ENCODE data around the gene PDS5B. TPM values are rescaled to one million over a fixed set of nuclear protein-coding genes. Genes with fewer than 3 reads are reported as not detected.
"Not testable (repeated sequence)": the region's sequence is repeated elsewhere in the genome, so short reads cannot be mapped to it uniquely, and the experiment has no call there.

Gene PDS5B
- total RNA-seq, 4 donors from 2014 or later = 20.4 to 55.0 (median 25.8) TPM

DNA sequence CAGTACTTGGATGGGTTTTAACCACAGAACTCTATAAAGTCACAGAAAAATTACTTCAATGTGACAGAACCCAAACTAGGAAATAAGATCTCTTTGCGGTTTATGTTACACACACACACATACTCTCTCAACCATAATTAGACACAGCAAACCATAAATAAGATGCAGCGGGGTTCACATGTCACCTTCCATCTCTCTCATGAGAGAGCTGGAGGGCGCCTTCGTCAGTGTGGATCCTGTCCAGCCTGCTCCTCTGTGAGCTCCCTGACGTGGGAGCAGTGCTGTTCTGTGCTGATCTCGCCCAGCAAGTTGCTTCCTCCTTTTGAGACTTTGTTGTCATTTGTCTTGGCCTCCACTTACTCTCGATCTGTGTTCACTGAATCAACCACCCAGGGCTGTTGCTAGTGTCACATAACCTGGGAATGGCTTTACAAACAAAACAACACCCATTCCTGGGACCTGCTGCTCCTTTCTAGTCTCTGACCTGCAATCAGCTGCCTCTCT lies 225.1 kb downstream of the PDS5B start:
- ATAC-seq (ENCODE audit: low FRiP score) (no peak), DNase-seq (ENCODE audit: low spot score) (no peak)
- TF ChIP-seq, protein P1, sequence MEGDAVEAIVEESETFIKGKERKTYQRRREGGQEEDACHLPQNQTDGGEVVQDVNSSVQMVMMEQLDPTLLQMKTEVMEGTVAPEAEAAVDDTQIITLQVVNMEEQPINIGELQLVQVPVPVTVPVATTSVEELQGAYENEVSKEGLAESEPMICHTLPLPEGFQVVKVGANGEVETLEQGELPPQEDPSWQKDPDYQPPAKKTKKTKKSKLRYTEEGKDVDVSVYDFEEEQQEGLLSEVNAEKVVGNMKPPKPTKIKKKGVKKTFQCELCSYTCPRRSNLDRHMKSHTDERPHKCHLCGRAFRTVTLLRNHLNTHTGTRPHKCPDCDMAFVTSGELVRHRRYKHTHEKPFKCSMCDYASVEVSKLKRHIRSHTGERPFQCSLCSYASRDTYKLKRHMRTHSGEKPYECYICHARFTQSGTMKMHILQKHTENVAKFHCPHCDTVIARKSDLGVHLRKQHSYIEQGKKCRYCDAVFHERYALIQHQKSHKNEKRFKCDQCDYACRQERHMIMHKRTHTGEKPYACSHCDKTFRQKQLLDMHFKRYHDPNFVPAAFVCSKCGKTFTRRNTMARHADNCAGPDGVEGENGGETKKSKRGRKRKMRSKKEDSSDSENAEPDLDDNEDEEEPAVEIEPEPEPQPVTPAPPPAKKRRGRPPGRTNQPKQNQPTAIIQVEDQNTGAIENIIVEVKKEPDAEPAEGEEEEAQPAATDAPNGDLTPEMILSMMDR (IDR thresholded peaks at IDR 0.05) = no peak

DNA sequence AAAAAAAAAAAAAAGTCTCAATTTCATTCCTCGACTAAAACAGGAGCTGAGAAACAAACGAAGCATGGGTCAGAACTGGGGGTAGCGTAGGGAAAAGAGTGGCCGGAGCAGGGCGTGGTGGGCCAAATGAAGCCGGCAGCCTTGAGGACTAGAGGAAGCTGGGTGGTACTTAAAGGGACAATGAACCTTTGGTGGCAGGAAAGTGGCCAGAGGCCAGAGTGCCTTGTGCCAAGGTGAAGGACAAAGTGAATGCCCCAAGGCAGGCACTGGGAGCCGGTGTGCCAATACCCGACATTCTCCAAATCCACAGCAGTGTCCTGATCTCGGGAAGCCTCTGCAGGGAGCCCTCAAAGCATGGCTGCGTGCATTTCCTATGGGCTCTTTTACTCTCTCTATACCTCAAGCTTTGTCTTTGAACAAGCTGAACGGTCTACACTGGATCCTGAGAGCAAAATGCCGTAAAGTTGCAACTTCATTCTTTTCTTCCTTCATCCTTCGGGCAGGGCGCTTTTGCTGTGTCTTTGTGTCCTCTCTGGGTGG lies 235.0 kb downstream of the PDS5B start:
- TF ChIP-seq, protein P1 (IDR thresholded peaks at IDR 0.05) = no peak
- ATAC-seq (ENCODE audit: low FRiP score) (no peak), DNase-seq (ENCODE audit: low spot score) (no peak)

DNA sequence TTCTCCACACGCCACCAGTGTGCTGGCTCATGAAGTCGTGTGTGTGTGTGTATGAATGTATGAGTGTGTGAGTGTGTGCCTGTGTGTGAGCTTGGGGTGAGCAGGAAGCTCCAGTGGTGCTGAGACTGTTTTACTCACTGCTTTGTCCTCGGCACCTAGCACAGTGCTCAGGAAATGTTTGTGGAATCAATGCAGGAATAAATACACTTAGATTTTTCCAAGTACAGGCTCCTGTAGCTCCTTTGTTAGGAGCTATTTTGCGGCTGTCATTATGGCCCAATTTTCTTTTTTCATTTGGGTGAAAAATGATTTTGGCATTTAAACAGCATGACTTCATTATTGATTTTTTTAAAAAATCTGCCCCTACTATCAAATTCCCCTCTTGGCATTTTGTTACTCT lies 236.5 kb downstream of the PDS5B start:
- TF ChIP-seq, protein P1 (IDR thresholded peaks at IDR 0.05) = no peak
- ATAC-seq (ENCODE audit: low FRiP score) = no peak

DNA sequence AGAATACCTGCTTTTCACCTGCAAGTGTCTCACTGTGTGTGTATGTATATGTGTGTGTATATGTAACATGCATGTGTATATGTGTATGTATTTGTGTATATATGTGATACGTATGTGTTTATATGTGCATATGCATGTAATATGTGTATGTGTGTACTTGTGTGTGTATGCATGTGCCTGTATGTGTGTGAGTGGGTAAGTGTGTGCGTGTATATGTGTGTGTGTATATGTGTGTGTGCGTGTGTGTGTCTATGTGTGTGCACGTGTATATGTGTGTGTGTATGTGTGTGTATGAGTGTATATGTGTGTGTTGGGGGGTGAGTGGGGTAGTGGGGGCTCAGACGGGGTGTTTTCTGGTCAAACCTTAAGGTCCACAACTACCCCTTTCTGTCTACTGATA lies 237.3 kb downstream of the PDS5B start:
- DNase-seq (ENCODE audit: low spot score) = no peak
- TF ChIP-seq, protein P1 (IDR thresholded peaks at IDR 0.05) = no peak
- ATAC-seq (ENCODE audit: low FRiP score) = no peak

More for the DNA sequence above, 236.5 kb downstream of the PDS5B start:
- DNase-seq (ENCODE audit: low spot score) = no peak

DNA sequence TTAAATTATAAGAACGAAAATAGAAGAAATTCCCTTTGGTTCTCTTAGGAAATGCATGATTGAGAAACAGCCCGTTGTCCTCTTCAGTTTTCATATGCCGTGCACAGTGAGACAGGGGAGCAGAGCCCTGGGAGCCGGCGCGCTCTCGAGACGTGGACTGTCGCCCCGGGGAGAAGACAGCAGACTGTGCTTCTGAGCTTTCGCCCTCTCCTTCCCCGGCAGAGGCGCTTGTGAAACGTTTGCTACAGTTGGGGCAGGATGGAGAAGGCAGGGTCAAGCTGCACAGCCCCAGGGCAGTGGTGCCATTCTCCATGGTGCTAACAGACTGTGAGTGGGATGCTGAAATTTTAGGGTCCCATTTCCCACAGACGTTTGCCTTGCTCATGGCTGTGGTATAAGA lies 237.8 kb downstream of the PDS5B start:
- ATAC-seq (ENCODE audit: low FRiP score) (no peak), DNase-seq (ENCODE audit: low spot score) (no peak)
- TF ChIP-seq, protein P1 (IDR thresholded peaks at IDR 0.05) = no peak

DNA sequence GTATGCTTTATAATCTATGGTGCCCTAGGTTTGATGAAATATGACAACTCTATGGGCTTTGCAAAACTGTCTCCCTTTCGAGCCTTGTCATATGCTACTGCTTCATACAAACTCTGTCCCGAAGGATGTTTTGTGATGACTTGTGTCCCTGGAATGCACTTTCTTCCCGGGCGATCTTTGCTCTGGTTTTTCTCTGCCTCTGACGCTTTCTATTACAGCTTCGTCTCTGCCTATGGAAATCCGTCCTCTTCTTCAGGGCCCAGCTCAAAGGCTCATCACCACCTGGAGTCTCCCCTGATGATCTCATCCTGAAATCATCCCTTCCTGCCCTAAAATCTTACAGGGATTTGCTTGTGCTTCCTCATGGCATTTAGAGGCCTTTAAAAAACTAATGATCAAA lies 238.4 kb downstream of the PDS5B start:
- DNase-seq (ENCODE audit: low spot score) (no peak), ATAC-seq (ENCODE audit: low FRiP score) (no peak)
- TF ChIP-seq, protein P1 (IDR thresholded peaks at IDR 0.05) = no peak

DNA sequence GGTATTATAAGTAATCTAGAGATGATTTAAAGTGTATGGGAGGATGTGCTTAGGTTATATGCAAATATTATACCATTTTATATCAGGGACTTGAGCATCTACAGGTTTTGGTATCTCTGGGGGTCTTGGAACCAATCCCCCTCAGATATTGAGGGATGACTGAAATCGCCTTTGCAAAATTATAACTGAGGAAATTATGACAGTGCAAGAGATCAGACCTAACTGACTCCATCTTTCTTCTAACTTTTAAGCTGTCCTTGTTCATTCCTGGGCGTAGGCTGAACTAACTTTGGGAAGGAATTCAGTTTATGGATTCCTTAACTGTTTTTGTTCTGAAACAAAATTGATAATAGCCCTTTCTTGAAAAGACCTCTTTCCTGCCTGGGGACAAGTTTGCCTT lies 239.2 kb downstream of the PDS5B start:
- TF ChIP-seq, protein P1 (IDR thresholded peaks at IDR 0.05) = no peak

DNA sequence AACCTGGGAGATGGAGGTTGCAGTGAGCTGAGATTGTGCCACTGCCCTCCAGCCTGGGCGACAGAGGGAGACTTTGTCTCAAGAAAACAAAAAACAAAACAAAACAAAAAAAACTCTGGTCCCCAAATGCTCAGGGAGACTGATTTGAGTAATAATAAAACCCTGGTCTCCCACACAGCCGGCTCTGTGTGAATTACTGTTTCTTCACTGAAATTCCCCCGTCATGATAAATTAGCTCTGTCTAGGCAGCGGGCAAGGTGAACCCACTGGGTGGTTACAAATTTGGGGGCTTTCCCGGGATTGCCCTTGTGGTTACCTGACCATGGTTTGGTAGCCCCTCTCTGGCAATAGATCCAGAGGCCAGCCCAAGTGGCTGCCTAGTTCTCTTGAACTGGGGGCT lies 240.1 kb downstream of the PDS5B start:
- not testable (repeated sequence) for DNase-seq (ENCODE audit: low spot score); ATAC-seq (ENCODE audit: low FRiP score)

More for the DNA sequence above, 239.2 kb downstream of the PDS5B start:
- ATAC-seq (ENCODE audit: low FRiP score) = no peak
- no peak for DNase-seq (ENCODE audit: low spot score)

Measured in omental fat pad (tissue), 4 donors.